Measurements from ENCODE around the gene UQCRHL.

UQCRHL gene

DNA sequence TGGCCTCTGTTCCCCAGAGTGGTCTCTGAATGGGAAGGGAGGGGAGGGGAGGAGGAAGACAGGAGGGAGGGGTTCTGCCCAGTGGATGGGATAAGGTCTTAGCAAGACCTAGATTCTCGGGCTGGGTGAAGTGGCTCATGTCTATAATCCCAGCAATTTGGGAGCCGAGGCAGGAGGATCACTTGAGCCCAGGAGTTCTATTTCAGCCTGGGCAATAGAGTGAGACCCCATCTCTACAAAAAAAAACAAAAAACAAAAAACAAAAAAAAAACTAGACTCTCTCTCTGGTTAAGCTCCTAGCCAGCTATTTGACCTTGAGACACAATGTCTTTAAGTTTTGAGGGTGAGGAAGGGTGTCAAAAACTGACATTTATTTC is 11.4 kb downstream of the UQCRHL start:
- no peak for DNase-seq

DNA sequence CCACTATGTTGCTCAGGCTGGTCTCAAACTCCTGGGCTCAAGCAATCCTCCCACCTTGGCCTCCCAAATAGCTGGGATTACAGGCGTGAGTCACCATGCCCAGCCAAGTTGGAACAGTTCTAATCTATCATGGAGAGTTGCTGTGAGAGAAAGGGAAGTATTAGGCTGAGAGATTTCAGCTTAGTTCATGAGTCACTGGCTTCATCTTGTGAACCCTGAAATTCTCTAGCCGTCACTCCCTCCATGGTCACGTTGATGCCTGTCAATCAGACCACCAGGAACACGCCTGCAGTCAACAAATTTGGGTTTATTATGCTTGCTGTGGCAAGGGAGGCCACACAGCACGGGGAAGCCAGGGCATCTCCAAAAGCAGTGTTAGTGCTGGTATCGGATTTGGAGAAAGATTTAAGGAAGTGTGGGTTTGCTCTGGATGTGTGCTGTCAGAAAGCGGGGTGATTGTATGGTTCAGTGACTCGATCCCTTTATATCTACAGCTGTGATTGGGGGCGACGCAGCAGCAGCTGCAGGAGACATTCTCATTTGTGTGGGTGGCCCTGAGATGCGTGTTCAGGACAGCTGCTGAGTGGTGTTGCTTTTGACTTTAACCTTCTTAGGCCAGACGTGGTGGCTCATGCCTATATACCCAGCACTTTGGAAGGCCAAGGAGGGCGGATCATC is 18.7 kb downstream of the UQCRHL start:
- DNase-seq = peak; percentile 90

GRCh38 chr1:15786581-15786980 is 20.9 kb downstream of the UQCRHL start:
- DNase-seq = no peak

DNA sequence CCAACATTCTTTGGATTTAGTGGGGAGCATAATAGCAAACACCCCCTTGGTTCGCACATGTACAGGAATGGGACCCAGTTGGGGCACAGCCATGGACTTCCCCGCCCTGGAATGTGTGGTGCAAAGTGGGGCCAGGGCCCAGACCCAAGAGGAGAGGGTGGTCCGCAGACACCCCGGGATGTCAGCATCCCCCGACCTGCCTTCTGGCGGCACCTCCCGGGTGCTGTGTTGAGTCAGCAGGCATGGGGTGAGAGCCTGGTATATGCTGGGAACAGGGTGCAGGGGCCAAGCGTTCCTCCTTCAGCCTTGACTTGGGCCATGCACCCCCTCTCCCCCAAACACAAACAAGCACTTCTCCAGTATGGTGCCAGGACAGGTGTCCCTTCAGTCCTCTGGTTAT is 21.8 kb downstream of the UQCRHL start:
- DNase-seq = no peak

- no peak for DNase-seq
These were observed 29.3 kb downstream of the UQCRHL start for GRCh38 chr1:15777909-15778707.

- DNase-seq = no peak
These were observed 31.7 kb downstream of the UQCRHL start for GRCh38 chr1:15775706-15776105.

DNA sequence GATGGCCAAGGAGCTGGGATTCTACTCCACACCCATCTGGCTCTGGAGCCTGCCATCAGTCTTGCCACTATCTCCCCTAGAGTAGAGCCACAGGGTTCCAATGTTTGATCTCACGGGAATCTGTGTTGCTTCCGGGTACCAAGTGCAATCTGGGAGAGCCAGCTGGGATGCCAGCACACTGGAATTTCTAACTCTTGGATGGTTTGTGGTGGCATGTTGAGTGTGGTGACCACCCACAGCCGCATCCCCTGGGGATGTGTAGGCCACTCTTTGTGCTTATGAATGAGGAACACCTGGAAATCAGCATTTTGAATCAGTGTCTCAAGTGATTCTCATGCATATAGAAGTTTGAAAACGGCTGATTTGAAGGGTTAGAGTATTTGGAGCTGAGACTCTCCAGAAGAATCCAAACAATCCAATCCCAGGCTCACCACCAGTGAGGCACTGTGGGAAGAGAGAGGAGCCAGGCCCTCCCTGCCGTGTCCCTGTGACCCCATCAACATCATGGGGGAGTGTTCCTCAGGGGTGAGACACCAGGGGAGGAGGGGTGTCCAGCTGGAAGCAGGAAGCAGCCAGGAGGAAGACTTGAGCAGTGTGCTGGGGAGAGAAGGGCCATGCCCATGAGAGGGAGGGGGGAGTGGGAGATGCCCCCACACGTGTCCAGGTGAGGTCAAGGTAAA is 35.5 kb downstream of the UQCRHL start:
- DNase-seq = no peak

DNA sequence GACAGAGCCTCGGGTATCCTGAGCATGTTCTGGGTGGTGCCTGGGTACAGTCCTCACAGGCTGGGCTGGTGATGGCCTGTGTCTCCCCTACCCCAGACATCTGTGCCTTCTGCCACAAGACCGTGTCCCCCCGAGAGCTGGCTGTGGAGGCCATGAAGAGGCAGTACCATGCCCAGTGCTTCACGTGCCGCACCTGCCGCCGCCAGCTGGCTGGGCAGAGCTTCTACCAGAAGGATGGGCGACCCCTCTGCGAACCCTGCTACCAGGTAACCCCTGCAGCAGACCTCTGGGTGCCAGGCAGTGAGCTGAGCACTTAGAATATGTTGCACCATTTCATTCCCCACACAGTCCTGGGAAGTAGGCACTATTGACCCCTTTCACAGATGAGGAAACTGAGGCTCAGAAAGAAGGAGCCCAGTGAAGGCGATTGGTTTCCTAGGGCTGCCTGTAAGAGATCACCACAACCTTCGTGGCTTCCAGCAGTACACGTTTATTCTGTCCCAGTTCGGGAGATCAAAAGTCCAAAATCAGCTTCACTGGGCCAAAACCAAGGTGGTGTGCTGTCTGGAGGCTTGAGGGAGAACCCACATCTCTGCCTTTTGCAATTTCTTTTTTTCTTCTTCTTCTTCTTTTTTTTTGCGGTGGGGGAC is 37.0 kb downstream of the UQCRHL start:
- no peak for DNase-seq

DNA sequence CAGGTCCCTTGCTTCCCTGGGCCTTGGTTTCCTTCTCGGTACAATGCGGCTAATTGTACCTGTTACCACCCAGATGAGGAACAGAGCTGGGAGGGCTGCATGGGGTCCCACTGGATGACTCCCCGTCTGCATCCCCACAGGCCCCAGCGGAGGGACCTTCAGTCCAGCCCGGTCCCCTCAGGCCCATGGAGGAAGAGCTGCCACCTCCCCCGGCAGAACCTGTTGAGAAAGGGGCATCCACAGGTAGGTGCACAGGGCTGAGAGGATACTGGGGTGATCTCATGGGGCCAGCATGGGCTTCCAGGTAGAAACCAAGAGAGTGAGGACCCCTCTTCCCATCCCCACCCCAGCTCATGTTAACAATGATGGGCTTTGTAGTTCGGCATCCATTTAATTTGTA is 39.1 kb downstream of the UQCRHL start:
- no peak for DNase-seq

- no peak for DNase-seq
These were observed 39.5 kb downstream of the UQCRHL start for GRCh38 chr1:15767941-15768340.

GRCh38 chr1:15765495-15766194 is 41.8 kb downstream of the UQCRHL start:
- DNase-seq = no peak

DNA sequence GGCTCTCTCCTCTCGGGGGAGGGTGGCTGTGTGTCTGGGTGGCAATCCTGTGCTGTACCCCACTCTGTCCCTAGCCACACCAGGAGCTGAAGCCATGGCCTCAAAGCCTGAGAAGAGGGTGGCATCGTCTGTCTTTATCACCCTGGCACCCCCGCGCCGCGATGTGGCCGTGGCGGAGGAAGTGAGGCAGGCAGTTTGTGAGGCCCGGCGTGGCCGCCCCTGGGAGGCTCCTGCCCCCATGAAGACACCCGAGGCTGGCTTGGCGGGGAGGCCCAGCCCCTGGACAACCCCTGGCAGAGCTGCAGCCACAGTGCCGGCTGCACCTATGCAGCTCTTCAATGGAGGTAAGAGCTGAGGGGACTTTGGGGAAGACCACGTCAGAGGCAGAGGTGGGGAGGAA is 42.6 kb downstream of the UQCRHL start:
- DNase-seq = no peak

GRCh38 chr1:15764269-15764764 is 43.1 kb downstream of the UQCRHL start:
- no peak for DNase-seq

DNA sequence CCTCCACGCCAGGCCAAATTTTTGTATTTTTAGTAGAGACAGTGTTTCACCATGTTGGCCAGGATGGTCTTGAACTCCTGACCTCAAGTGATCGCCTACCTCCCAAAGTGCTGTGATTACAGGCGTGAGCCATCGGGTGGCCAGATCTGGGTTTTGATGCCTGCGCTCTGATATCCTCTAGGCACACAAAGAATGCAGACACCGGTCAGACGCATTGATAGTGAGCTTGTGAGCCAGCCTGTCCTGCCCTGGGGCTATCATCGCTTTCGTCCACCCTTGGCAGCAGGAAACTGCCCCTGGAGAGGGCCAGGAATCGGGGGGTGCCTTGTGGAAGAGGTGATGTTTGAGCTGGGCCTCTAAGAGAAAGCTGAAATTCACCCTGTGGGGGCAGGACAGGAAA is 44.9 kb downstream of the UQCRHL start:
- DNase-seq = no peak

DNA sequence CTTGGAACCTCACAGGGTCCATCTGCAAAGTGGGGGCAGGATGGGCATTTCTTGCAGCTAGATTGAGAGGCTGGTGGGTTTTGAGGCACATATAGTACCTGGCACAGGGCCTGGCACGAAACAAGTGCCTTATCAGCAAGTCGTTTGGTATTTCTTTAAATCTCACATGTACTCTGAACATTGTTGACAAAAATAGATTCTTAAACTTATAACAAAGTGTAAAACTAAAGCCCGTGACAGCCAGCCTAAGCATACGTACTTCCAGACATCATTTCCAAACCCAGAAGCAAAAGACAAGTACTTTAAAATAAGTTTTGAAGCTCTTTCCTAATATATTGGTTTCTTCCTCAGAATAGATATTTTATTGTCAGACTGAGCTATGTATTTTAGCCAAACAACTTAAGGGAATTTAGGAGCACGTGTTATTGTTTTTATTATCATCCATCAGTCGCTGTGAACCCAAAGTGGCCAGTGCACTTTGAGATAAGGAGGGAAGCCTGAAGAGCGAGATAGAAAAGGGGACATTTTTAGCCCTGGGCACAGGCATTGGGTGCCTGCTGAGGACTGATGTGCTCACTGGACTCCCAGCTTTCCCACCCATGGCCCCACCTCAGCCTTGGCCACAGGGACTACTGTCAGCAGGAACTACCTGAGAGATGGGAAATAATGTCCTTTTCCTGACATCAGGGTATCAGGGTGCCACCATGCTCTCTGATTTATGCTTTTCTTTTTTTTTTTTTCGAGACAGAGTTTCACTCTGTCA is 45.9 kb downstream of the UQCRHL start:
- DNase-seq = no peak

- DNase-seq = no peak
These were observed 46.8 kb downstream of the UQCRHL start for GRCh38 chr1:15760520-15761211.

- no peak for DNase-seq
These were observed 48.3 kb downstream of the UQCRHL start for GRCh38 chr1:15758953-15759661.

DNA sequence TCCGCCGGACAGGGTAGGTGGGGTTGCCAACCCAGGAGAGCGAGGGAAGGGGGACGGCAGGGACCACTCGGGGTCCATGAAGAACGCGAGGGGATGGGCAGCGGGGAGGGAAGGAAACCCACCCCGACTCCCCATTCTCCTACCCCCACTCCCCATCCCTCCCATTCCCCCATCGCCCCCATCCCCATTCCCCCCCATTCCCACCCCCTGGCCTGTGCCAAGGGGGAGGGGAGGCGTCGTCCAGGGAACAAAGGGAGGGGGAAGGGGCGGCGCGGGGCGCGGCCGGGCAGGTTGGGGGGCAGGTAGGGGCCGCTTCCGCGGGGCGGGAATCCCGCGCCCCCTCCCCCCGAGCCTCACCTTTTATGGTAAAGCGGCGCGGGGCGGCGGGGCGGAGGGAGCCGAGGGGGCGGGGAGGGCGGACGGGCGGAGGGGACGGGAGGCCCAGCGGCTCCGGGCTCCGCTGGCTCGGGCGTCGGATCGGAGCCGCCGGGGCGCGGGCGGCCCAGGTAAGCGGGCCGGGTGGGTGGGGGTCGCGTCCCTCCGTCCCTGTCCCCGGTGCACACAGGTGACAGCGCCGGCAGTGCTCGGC is 49.0 kb downstream of the UQCRHL start, which contains the start of gene FBLIM1:
TSS of gene FBLIM1 (plus strand) at position 453 of the 589 bp plus-strand sequence. CDS start 6,189 bp downstream, outside the sequence.
- no peak for DNase-seq

DNA sequence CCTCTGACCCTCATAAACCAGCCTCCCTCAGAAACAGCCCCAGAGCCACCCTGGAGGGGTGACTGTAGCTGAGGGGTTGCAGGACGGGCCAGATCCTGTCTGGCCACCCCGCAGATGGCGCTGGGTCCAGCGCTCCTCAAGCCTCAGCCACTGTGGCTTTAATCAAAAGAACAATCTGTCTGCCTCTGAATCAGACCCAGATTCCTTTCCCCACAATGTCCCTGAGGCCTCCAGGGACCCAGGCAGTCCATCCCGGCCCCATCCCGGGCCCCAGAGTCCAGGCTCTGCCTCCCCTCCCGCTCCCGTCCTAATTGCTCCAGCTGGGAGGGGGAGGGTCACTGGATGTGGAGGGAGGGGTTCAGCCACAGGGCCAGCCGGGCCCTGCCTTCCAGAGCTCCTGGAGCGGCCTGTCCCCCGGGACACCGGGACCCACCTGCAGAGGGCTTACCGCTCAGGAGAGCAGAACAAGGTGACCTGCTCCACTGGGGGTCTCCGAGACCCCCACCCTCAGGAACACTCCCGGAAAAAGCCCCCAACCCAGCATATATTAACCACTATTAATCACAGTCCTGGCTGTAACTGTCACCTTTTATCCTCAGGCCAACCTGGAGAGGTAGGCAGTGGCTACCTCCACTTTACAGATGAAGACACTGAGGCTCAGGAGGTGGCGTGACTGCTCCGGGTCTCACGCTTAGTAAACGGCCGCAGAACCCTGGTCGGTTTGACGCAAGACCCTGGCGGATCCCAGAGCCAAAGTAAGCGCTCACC is 49.7 kb downstream of the UQCRHL start:
- no peak for DNase-seq
